ENCODE data around the gene NKAIN2.

The NKAIN2 gene

GRCh38 chr6:124069230-124069950 lies 265.7 kb downstream of the NKAIN2 start:
- no peak for TF ChIP-seq CTCF (IDR thresholded peaks at IDR 0.05; ENCODE audit: low read depth, low read length)
- H3K4me3 ChIP-seq (ENCODE audit: low read depth, low read length), result no peak overlapping the region

- no peak for TF ChIP-seq CTCF (IDR thresholded peaks at IDR 0.05; ENCODE audit: low read depth, low read length)
Measured at GRCh38 chr6:124073021-124073420, 269.4 kb downstream of the NKAIN2 start.

GRCh38 chr6:124073820-124074587 lies 270.3 kb downstream of the NKAIN2 start:
- no peak overlapping the region for H3K4me3 ChIP-seq (ENCODE audit: low read depth, low read length)
- TF ChIP-seq CTCF (IDR thresholded peaks at IDR 0.05; ENCODE audit: low read depth, low read length), result no peak

More at GRCh38 chr6:124073021-124073420, 269.4 kb downstream of the NKAIN2 start:
- no peak overlapping the region for H3K4me3 ChIP-seq (ENCODE audit: low read depth, low read length)

- TF ChIP-seq CTCF (IDR thresholded peaks at IDR 0.05; ENCODE audit: low read depth, low read length), result no peak
- H3K4me3 ChIP-seq (ENCODE audit: low read depth, low read length), result no peak overlapping the region
Measured at GRCh38 chr6:124074606-124075005, 270.9 kb downstream of the NKAIN2 start.

GRCh38 chr6:124076336-124077048 lies 272.8 kb downstream of the NKAIN2 start:
- no peak for TF ChIP-seq CTCF (IDR thresholded peaks at IDR 0.05; ENCODE audit: low read depth, low read length)
- no peak overlapping the region for H3K4me3 ChIP-seq (ENCODE audit: low read depth, low read length)

- H3K4me3 ChIP-seq (ENCODE audit: low read depth, low read length), result no peak overlapping the region
- no peak for TF ChIP-seq CTCF (IDR thresholded peaks at IDR 0.05; ENCODE audit: low read depth, low read length)
Measured at GRCh38 chr6:124078169-124078568, 274.5 kb downstream of the NKAIN2 start.
